Measurements from ENCODE around the gene NOTCH1. TPM values are rescaled to one million over a fixed set of nuclear protein-coding genes. Genes with fewer than 3 reads are reported as not detected.

NOTCH1 gene

GRCh38 chr9:136448655-136449054, 97.2 kb downstream of the NOTCH1 start:
- H3K36me3 ChIP-seq (ENCODE audit: insufficient read depth, low read length) = peaks cover 79% of the 10 kb centered on the region
- no peak overlapping the region for H3K4me3 ChIP-seq (ENCODE audit: low read length)
- no peak overlapping the region for H3K4me2 ChIP-seq (ENCODE audit: low read length)
- H3K9me3 ChIP-seq (replicated peaks; ENCODE audit: low read length) = no peaks in the 10 kb centered on the region
- no peaks in the 10 kb centered on the region for H3K4me1 ChIP-seq (ENCODE audit: control insufficient read depth, insufficient read depth, low read length)
- no peak overlapping the region for H3K9ac ChIP-seq (ENCODE audit: low read depth, low read length)
- no peaks in the 10 kb centered on the region for H3K27me3 ChIP-seq (ENCODE audit: control insufficient read depth, insufficient read depth, low read length)

GRCh38 chr9:136447173-136447778, 98.6 kb downstream of the NOTCH1 start:
- no peaks in the 10 kb centered on the region for H3K9me3 ChIP-seq (replicated peaks; ENCODE audit: low read length)
- H3K36me3 ChIP-seq (ENCODE audit: insufficient read depth, low read length) = peaks cover 83% of the 10 kb centered on the region
- no peaks in the 10 kb centered on the region for H3K4me1 ChIP-seq (ENCODE audit: control insufficient read depth, insufficient read depth, low read length)
- H3K4me3 ChIP-seq (ENCODE audit: low read length) = no peak overlapping the region
- H3K27me3 ChIP-seq (ENCODE audit: control insufficient read depth, insufficient read depth, low read length) = no peaks in the 10 kb centered on the region
- no peak overlapping the region for H3K4me2 ChIP-seq (ENCODE audit: low read length)
- no peak overlapping the region for H3K9ac ChIP-seq (ENCODE audit: low read depth, low read length)

GRCh38 chr9:136445799-136446198, 100.0 kb downstream of the NOTCH1 start:
- no peak overlapping the region for H3K4me3 ChIP-seq (ENCODE audit: low read length)
- no peaks in the 10 kb centered on the region for H3K27me3 ChIP-seq (ENCODE audit: control insufficient read depth, insufficient read depth, low read length)
- no peaks in the 10 kb centered on the region for H3K4me1 ChIP-seq (ENCODE audit: control insufficient read depth, insufficient read depth, low read length)
- H3K9ac ChIP-seq (ENCODE audit: low read depth, low read length) = no peak overlapping the region
- no peaks in the 10 kb centered on the region for H3K9me3 ChIP-seq (replicated peaks; ENCODE audit: low read length)
- H3K36me3 ChIP-seq (ENCODE audit: insufficient read depth, low read length) = peaks cover 88% of the 10 kb centered on the region
- no peak overlapping the region for H3K4me2 ChIP-seq (ENCODE audit: low read length)

Small RNAs within 50 kb of the gene (small RNA-seq; reads per million reads assigned to genes)
- not detected for gene MIR4673
- gene MIR4674 = not detected
